Activated T-helper 1 cell treated with anti-CD3 and anti-CD28 coated beads, Interleukin-2, amount 50 U/mL, for 16 hours (primary cell): ENCODE measurements around the gene SORD.
"Not testable (repeated sequence)": the region's sequence is repeated elsewhere in the genome, so short reads cannot be mapped to it uniquely, and the experiment has no call there.

Source experiments
- DNase-seq, 2 donors: peaks; one replicate each; pipeline ENCODE4 v3.0.0-alpha.2; 2020; ENCODE audit warnings: low read depth in 1 of 2, low spot score in 1 of 2

SORD gene

GRCh38 chr15:45058690-45059675, 36.0 kb downstream of the SORD start:
- DNase-seq, result not testable (repeated sequence)

DNA sequence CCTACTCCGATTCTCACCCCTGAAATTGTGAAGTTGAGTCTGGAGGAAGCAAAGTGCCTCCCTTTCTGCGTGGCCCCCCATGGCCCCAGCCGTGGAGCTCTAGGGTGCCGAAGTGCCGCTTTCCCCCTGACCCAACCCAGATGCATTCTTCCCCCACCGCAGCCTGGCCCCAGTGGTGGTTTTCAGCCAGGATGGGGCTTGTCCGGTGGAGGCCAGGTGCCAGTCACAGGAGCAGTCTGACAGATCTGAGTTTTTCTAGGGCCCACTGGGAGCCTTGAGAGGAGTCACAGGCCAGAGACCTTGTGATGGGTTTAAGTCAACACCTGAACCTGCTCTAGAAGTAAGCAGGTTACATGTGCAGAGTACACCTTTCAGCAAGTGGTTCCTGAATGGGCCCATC, 39.3 kb downstream of the SORD start:
- DNase-seq, result not testable (repeated sequence)

- no peak for DNase-seq
Measured at GRCh38 chr15:45064386-45064785, 41.4 kb downstream of the SORD start.

GRCh38 chr15:45069942-45070360, 47.0 kb downstream of the SORD start:
- DNase-seq, result not testable (repeated sequence)

GRCh38 chr15:45073602-45074001, 50.6 kb downstream of the SORD start:
- DNase-seq, result not testable (repeated sequence)

DNA sequence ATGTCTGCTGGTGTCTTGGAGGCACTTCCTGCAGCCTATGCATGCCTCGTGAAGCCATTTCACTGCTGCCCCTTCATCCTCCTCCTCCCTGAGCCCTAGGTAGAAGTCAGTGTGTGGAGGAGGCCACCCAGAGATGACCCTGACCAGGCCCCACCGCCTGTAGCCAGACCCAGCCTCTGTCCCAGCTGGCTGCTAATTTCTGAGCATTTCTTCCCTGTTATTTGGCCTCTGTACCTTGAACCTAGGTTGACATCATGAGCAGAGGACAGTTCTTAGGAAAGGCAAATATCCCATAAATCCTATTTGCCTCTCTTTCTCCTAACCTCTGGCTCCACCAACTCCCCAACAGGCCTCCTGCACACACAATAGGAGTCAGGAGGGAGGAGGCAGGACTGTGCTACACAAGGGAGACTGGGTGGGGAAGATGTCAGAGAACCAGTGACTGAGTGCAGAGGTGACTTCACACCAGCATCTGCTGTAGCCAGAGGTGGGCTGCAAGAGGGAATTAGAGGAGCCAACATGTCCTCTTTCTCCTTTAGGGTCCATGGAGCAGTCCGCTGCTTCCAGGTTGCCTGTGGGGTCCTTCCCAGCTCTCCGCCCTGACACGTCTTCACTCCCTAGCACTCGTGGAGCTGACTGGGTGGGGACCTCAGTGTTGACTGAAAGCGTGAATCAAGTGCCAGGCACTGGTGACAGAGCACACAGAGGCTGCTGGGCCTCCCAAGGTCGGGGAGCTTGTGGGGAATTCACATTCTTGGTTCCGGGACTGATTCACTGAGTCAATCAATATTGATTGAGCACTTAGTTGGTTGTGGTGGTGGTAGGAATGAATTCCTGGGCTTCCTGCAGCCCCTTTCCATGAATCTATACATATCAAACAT, 52.7 kb downstream of the SORD start:
- DNase-seq, result not testable (repeated sequence)

GRCh38 chr15:45077391-45077790, 54.4 kb downstream of the SORD start:
- DNase-seq, result not testable (repeated sequence)

DNA sequence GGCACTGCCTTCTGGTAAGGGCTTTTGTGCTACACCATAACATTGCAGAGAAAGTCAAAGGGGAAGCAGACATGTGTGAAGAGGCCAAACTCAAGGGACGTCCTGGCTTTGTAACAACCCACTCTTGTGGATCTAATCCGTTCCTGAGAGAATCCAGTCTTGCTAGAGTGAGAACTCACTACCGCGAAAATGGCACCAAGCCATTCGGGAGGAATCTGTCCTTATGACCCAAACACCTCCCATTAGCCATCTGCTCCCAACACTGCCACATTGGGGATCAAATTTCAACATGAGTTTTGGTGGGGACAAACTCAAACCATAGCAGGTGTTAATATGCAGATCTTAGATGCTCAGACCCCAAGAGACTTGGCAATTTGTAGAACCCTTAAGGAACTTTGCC, 56.2 kb downstream of the SORD start:
- DNase-seq, result not testable (repeated sequence)

GRCh38 chr15:45079628-45080246, 56.7 kb downstream of the SORD start:
- DNase-seq, result not testable (repeated sequence)

- DNase-seq, result not testable (repeated sequence)
Measured at GRCh38 chr15:45080593-45080992, 57.6 kb downstream of the SORD start.

DNA sequence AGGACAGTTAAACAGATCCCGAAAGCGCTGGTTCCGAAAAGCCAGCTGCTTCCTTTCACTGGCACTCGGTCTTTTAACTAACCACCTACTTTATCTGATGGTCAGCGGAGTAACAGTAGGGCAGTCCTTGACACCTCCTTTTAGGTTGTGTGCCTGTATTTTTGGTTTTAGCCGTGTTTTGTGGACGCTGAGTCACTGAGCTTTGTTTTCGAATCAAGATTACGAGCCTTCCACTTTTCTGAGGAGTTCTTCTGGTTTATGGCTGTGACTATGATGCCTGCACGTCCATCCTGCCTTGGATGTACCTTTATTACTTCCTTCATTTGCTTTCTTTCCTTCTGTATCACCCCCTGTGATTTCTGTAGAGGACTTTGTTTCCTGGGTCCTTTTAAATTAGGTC, 59.4 kb downstream of the SORD start:
- not testable (repeated sequence) for DNase-seq

GRCh38 chr15:45083223-45083622, 60.2 kb downstream of the SORD start:
- DNase-seq, result no peak

DNA sequence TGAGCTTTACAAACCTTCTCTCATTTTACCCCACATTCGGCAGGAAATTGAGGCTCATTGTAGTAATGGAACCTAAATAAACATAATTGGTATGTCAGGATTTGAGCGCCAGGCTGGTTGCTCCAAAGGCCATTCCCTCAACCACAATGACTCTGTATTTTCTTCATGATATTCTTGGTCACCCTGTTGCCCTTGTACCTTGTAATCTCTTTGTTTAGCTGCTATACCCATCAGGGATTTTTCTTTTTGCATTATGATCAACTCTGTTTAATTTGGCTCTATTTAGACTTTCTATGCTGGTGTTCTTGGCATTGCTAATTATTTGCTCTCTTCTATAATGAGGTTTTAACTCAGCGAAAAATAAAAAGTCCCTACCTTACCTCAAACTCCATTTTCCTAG, 61.2 kb downstream of the SORD start:
- no peak for DNase-seq

DNA sequence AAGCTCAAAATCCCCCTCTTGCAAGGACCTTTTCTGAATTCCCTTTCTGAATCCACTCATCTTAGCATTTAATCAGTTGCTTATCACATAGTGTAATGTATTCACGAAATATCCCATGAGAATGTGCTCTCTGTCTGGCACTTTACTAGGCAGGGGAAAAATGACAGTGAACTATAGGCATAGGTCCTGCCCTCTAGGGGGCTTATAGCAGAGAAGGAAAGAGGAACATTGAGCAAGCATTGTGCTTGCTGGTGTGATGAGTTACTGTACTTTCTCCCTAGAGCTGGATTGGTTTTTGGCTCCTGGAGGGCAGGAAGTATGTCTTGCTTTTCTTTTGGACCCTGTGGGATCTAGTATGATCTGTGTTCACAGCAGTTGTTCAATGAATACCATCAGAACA, 64.5 kb downstream of the SORD start:
- DNase-seq, result no peak

GRCh38 chr15:45088801-45089711, 66.1 kb downstream of the SORD start:
- DNase-seq, result no peak

GRCh38 chr15:45089712-45090373, 66.8 kb downstream of the SORD start:
- no peak for DNase-seq

DNA sequence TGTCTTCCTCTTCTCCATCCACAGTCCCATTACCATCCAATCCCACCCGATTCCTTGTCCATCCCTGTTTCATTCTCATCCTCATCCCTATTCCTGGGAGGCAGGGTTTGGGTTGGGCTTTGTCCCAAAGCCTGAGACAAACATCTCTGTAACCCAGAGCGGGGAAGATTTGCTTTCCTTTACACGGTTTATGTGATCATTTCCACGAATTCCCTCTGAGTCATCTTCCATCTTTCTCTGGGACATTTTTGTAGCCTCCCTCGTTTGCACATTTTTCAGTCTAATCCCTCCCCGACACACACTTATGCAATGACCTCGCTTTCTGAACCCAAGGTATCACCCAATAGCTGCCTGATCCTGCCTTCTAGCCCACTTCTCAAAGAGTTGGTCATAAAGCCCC, 68.2 kb downstream of the SORD start:
- no peak for DNase-seq

- no peak for DNase-seq
Measured at GRCh38 chr15:45091576-45091975, 68.6 kb downstream of the SORD start.

DNA sequence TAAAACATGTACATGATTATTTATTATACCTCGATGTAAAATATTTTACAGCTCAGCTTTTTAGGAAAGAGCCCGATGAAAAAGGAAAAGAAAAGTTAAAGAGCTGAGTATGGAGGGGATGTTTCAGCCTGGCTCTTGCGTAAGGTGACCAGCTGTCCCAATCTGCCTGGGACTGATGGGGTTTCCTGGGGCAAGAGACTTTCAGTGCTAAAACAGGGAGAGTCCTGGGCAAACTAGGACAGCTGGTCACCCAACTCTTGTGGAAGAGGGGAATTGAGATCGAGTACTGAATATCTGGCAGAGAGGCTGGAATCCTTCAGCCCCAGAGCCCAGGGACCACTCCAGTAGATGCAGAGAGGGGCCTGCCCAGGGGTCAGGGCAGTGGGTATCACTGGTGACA, 70.0 kb downstream of the SORD start:
- no peak for DNase-seq
